Measurements from ENCODE around the gene ZNF70. TPM values are rescaled to one million over a fixed set of nuclear protein-coding genes. Genes with fewer than 3 reads are reported as not detected.

ZNF70 gene
- total and polyA plus RNA-seq, 7 donors, result 0.23 to 5.5 (median 2.6) TPM

GRCh38 chr22:23698094-23698493 is 52.8 kb downstream of the ZNF70 start:
- H3K27me3 ChIP-seq, result no peaks in the 10 kb centered on the region
- TF ChIP-seq CTCF (IDR thresholded peaks at IDR 0.05) (no peak), EP300 (IDR thresholded peaks at IDR 0.05) (no peak), POLR2A (IDR thresholded peaks at IDR 0.05) (no peak), POLR2AphosphoS5 (IDR thresholded peaks at IDR 0.05) (no peak)
- peaks cover 3 to 77% (median 16%) of the 10 kb centered on the region in 4 donors for H3K36me3 ChIP-seq
- H3K9me3 ChIP-seq, result no peaks in the 10 kb centered on the region
- DNase-seq, result no peak
- H3K4me3 ChIP-seq, result no peak overlapping the region
- WGBS, 2 donors, result 78 to 91% methylated on average over 4 of the region's 4 CpGs
- H3K4me1 ChIP-seq, result no peaks in the 10 kb centered on the region
- H3K27ac ChIP-seq, result no peak overlapping the region
- intact Hi-C loops (cut with DNase I), result no loop called here

GRCh38 chr22:23697031-23697970 is 53.6 kb downstream of the ZNF70 start:
- H3K4me3 ChIP-seq, result no peak overlapping the region
- intact Hi-C loops (cut with DNase I), result no loop called here
- DNase-seq, result no peak
- TF ChIP-seq POLR2AphosphoS5 (IDR thresholded peaks at IDR 0.05) (no peak), EP300 (IDR thresholded peaks at IDR 0.05) (no peak), CTCF (IDR thresholded peaks at IDR 0.05) (no peak), POLR2A (IDR thresholded peaks at IDR 0.05) (no peak)
- no peak overlapping the region for H3K27ac ChIP-seq
- H3K27me3 ChIP-seq, result no peaks in the 10 kb centered on the region
- WGBS, 2 donors, result 87 to 90% methylated on average over 11 of the region's 11 CpGs
- no peaks in the 10 kb centered on the region for H3K9me3 ChIP-seq
- no peaks in the 10 kb centered on the region for H3K4me1 ChIP-seq
- H3K36me3 ChIP-seq, result peaks cover 3 to 76% (median 17%) of the 10 kb centered on the region in 4 donors

GRCh38 chr22:23696326-23696851 is 54.5 kb downstream of the ZNF70 start:
- DNase-seq, result no peak
- Histone ChIP-seq H3K4me3 (no peak overlapping the region), H3K4me1 (no peaks in the 10 kb centered on the region), H3K36me3 (peaks cover 3 to 69% (median 16%) of the 10 kb centered on the region in 4 donors), H3K27me3 (no peaks in the 10 kb centered on the region), H3K27ac (no peak overlapping the region), H3K9me3 (no peaks in the 10 kb centered on the region)
- TF ChIP-seq EP300 (IDR thresholded peaks at IDR 0.05) (no peak), CTCF (IDR thresholded peaks at IDR 0.05) (no peak), POLR2AphosphoS5 (IDR thresholded peaks at IDR 0.05) (no peak), POLR2A (IDR thresholded peaks at IDR 0.05) (no peak)
- 47 to 84% methylated on average over 13 of the region's 13 CpGs for WGBS, 2 donors
- intact Hi-C loops (cut with DNase I), result no loop called here

- Histone ChIP-seq H3K9me3 (no peaks in the 10 kb centered on the region), H3K36me3 (peaks cover 3 to 63% (median 16%) of the 10 kb centered on the region in 4 donors), H3K27ac (no peak overlapping the region), H3K4me3 (no peak overlapping the region), H3K27me3 (no peaks in the 10 kb centered on the region), H3K4me1 (no peaks in the 10 kb centered on the region)
- DNase-seq, result no peak
- no peak for TF ChIP-seq POLR2A (IDR thresholded peaks at IDR 0.05)
- TF ChIP-seq POLR2AphosphoS5 (IDR thresholded peaks at IDR 0.05), result no peak
- TF ChIP-seq CTCF (IDR thresholded peaks at IDR 0.05), result no peak
- TF ChIP-seq EP300 (IDR thresholded peaks at IDR 0.05), result no peak
- WGBS, 2 donors, result 75 to 92% methylated on average over 19 of the region's 19 CpGs
- intact Hi-C loops (cut with DNase I), result no loop called here
These were observed 55.2 kb downstream of the ZNF70 start for GRCh38 chr22:23695571-23696325.
